ENCODE data around the gene SPCS1.

DNA sequence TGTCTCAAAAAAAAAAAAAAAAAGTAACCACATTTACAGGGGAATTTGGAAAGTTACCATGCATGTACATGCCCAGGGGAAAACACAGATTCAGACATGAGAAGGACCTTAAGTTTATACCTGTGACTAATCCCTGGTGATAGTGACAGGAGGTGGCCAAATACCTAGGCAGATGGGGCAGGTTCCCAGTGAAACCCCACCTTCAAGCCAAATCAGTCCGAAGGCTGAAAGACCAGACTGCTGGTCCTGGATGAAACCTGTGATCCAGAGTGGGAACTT lies 15.8 kb downstream of the SPCS1 start:
- no peak for TF ChIP-seq TEAD4 (IDR thresholded peaks at IDR 0.05)
- TF ChIP-seq, protein P1, sequence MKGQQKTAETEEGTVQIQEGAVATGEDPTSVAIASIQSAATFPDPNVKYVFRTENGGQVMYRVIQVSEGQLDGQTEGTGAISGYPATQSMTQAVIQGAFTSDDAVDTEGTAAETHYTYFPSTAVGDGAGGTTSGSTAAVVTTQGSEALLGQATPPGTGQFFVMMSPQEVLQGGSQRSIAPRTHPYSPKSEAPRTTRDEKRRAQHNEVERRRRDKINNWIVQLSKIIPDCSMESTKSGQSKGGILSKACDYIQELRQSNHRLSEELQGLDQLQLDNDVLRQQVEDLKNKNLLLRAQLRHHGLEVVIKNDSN (IDR thresholded peaks at IDR 0.05): no peak
- TF ChIP-seq CREB1 (IDR thresholded peaks at IDR 0.05; ENCODE audit: low read depth): no peak
- TF ChIP-seq RAD21 (IDR thresholded peaks at IDR 0.05; ENCODE audit: low read depth): no peak
- TF ChIP-seq, protein P2, sequence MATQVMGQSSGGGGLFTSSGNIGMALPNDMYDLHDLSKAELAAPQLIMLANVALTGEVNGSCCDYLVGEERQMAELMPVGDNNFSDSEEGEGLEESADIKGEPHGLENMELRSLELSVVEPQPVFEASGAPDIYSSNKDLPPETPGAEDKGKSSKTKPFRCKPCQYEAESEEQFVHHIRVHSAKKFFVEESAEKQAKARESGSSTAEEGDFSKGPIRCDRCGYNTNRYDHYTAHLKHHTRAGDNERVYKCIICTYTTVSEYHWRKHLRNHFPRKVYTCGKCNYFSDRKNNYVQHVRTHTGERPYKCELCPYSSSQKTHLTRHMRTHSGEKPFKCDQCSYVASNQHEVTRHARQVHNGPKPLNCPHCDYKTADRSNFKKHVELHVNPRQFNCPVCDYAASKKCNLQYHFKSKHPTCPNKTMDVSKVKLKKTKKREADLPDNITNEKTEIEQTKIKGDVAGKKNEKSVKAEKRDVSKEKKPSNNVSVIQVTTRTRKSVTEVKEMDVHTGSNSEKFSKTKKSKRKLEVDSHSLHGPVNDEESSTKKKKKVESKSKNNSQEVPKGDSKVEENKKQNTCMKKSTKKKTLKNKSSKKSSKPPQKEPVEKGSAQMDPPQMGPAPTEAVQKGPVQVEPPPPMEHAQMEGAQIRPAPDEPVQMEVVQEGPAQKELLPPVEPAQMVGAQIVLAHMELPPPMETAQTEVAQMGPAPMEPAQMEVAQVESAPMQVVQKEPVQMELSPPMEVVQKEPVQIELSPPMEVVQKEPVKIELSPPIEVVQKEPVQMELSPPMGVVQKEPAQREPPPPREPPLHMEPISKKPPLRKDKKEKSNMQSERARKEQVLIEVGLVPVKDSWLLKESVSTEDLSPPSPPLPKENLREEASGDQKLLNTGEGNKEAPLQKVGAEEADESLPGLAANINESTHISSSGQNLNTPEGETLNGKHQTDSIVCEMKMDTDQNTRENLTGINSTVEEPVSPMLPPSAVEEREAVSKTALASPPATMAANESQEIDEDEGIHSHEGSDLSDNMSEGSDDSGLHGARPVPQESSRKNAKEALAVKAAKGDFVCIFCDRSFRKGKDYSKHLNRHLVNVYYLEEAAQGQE (IDR thresholded peaks at IDR 0.05; ENCODE audit: low read depth): no peak

Measured in Ishikawa (cell line).